Measurements from ENCODE around the gene MITF.

DNA sequence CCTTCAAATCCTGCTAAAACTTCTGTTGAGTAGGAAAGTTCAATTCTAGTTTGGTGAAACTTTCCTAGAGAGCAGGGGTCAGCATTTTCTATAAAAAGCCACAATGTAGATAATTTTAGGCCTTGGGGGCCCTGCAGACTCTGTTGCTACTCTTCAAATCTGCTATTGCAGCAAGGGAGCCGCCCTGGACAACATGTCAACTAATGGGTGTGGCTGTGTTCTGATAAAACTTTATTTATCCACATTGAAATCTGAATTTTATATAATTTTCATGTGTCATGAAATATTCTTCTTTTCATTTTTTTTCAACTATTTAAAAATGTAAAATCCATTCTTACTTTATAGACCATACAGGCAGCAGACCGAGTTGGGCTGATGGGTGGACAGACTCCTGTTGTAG lies 192.8 kb downstream of the MITF start:
- TF ChIP-seq EZH2phosphoT487 (IDR thresholded peaks at IDR 0.05; ENCODE audit: borderline replicate concordance) = no peak
- TF ChIP-seq, protein P1, sequence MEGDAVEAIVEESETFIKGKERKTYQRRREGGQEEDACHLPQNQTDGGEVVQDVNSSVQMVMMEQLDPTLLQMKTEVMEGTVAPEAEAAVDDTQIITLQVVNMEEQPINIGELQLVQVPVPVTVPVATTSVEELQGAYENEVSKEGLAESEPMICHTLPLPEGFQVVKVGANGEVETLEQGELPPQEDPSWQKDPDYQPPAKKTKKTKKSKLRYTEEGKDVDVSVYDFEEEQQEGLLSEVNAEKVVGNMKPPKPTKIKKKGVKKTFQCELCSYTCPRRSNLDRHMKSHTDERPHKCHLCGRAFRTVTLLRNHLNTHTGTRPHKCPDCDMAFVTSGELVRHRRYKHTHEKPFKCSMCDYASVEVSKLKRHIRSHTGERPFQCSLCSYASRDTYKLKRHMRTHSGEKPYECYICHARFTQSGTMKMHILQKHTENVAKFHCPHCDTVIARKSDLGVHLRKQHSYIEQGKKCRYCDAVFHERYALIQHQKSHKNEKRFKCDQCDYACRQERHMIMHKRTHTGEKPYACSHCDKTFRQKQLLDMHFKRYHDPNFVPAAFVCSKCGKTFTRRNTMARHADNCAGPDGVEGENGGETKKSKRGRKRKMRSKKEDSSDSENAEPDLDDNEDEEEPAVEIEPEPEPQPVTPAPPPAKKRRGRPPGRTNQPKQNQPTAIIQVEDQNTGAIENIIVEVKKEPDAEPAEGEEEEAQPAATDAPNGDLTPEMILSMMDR (IDR thresholded peaks at IDR 0.05 in 2 of 3, conservative IDR thresholded peaks at IDR 0.05 in 1 of 3; ENCODE audit: borderline replicate concordance in 1 of 3, insufficient read depth in 1 of 3, low read depth in 2 of 3, low read length in 2 of 3) = no peak
- TF ChIP-seq, protein P2, sequence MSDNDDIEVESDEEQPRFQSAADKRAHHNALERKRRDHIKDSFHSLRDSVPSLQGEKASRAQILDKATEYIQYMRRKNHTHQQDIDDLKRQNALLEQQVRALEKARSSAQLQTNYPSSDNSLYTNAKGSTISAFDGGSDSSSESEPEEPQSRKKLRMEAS (IDR thresholded peaks at IDR 0.05) = no peak
- TF ChIP-seq CEBPB (IDR thresholded peaks at IDR 0.05; ENCODE audit: low read depth) = no peak
- TF ChIP-seq EGR1 (IDR thresholded peaks at IDR 0.05; ENCODE audit: low read depth) = no peak
- TF ChIP-seq YY1 (IDR thresholded peaks at IDR 0.05; ENCODE audit: extremely low read depth, insufficient replicate concordance, low read depth, low read length) = no peak
- no peak for TF ChIP-seq EZH2 (IDR thresholded peaks at IDR 0.05)
- TF ChIP-seq JUND (IDR thresholded peaks at IDR 0.05) = no peak
- TF ChIP-seq POLR2A (IDR thresholded peaks at IDR 0.05; ENCODE audit: borderline replicate concordance, extremely low read depth, insufficient read depth, insufficient read length) = no peak
- TF ChIP-seq RAD21 (IDR thresholded peaks at IDR 0.05; ENCODE audit: low read depth) = no peak
- TF ChIP-seq SRF (IDR thresholded peaks at IDR 0.05; ENCODE audit: low read depth) = no peak

Measured in HCT116 (cell line).